ENCODE results near the gene BCL2L1. TPM values are rescaled to one million over a fixed set of nuclear protein-coding genes. Genes with fewer than 3 reads are reported as not detected.

The BCL2L1 gene
- total RNA-seq, 1 experiment from 2014 or later: 226 TPM

GRCh38 chr20:31673435-31673834 lies 49.2 kb downstream of the BCL2L1 start:
- Histone ChIP-seq H3K9ac (ENCODE audit: low read length) (no peak overlapping the region), H3K27me3 (ENCODE audit: insufficient read depth, low read length) (no peaks in the 10 kb centered on the region), H3K79me2 (ENCODE audit: insufficient read depth, low read length) (peaks cover 99% of the 10 kb centered on the region), H3K4me2 (ENCODE audit: low read length) (no peak overlapping the region), H3K4me1 (ENCODE audit: control insufficient read depth in 1 of 2, insufficient read depth in 2 of 2, low read length in 2 of 2) (peaks cover 47 to 93% of the 10 kb centered on the region in 2 experiments), H3K4me3 (replicated peaks in 1 of 2; ENCODE audit: low read depth in 1 of 2, low read length in 2 of 2) (no peak overlapping the region), H4K20me1 (ENCODE audit: insufficient read depth) (no peaks in the 10 kb centered on the region), H3K36me3 (ENCODE audit: control insufficient read depth in 1 of 2, insufficient read depth in 2 of 2, low read length in 2 of 2) (peaks cover 0 to 61% of the 10 kb centered on the region in 2 experiments; a peak in 2 of 4 replicates), H2AFZ (ENCODE audit: low read depth, low read length, poor library complexity, severe bottlenecking) (no peak overlapping the region), H3K9me3 (ENCODE audit: control insufficient read depth in 1 of 2, insufficient read depth in 1 of 2, low read depth in 1 of 2, low read length in 2 of 2) (no peaks in the 10 kb centered on the region), H3K9me2 (ENCODE audit: insufficient read depth) (no peaks in the 10 kb centered on the region), H3K27ac (ENCODE audit: low read depth, low read length) (no peak overlapping the region)
- intact Hi-C loops (cut with micrococcal nuclease): no loop called here
- RAD21 ChIA-PET (ENCODE audit: low non-redundant PET in 1 of 2, low total read pairs in 2 of 2, uncharacterized antibody in 2 of 2, unreplicated experiment in 2 of 2): interaction anchor here in 1 of 2 experiments (0.9 kb wide), 1 partner anchor 50 kb away, joined by 3 read pairs; no protein-coding TSS in a partner anchor
- CTCF ChIA-PET: no interaction called here
- no TSS peak for BruUV-seq (replicated peaks)
- TF ChIP-seq ZFX (IDR thresholded peaks at IDR 0.05): no peak
- TF ChIP-seq JUND (IDR thresholded peaks at IDR 0.05): no peak
- TF ChIP-seq EZH2phosphoT487 (IDR thresholded peaks at IDR 0.05; ENCODE audit: borderline replicate concordance): no peak
- no peak for TF ChIP-seq YY1 (IDR thresholded peaks at IDR 0.05; ENCODE audit: extremely low read depth, insufficient replicate concordance, low read depth, low read length)
- TF ChIP-seq CTCF (IDR thresholded peaks at IDR 0.05 in 2 of 3, conservative IDR thresholded peaks at IDR 0.05 in 1 of 3; ENCODE audit: borderline replicate concordance in 1 of 3, insufficient read depth in 1 of 3, low read depth in 2 of 3, low read length in 2 of 3): no peak
- no peak for TF ChIP-seq RAD21 (IDR thresholded peaks at IDR 0.05; ENCODE audit: low read depth)
- no peak for TF ChIP-seq ZNF274 (IDR thresholded peaks at IDR 0.05; ENCODE audit: low read depth, low read length)
- no peak for TF ChIP-seq ATF3 (IDR thresholded peaks at IDR 0.05)
- no peak for TF ChIP-seq POLR2AphosphoS5 (IDR thresholded peaks at IDR 0.05; ENCODE audit: low read depth, low read length)
- TF ChIP-seq POLR2A (IDR thresholded peaks at IDR 0.05; ENCODE audit: borderline replicate concordance, extremely low read depth, insufficient read depth, insufficient read length): no peak
- TF ChIP-seq EGR1 (IDR thresholded peaks at IDR 0.05; ENCODE audit: low read depth): no peak
- TF ChIP-seq CBX3 (IDR thresholded peaks at IDR 0.05; ENCODE audit: low read depth): no peak
- no peak for TF ChIP-seq TCF7L2 (IDR thresholded peaks at IDR 0.05; ENCODE audit: borderline replicate concordance, extremely low read depth, insufficient read depth, insufficient read length)
- no peak for TF ChIP-seq FOSL1 (IDR thresholded peaks at IDR 0.05; ENCODE audit: low read depth)
- no peak for TF ChIP-seq SP1 (IDR thresholded peaks at IDR 0.05; ENCODE audit: low read depth)
- no peak for TF ChIP-seq SRF (IDR thresholded peaks at IDR 0.05; ENCODE audit: low read depth)
- TF ChIP-seq SIN3A (IDR thresholded peaks at IDR 0.05; ENCODE audit: low read depth): no peak
- no peak for TF ChIP-seq MAX (IDR thresholded peaks at IDR 0.05)
- no peak for TF ChIP-seq ZBTB33 (IDR thresholded peaks at IDR 0.05; ENCODE audit: extremely low read depth, insufficient replicate concordance, low read length)
- ATAC-seq (no peak), DNase-seq (ENCODE audit: low read depth, low spot score) (no peak)
- POLR2A ChIA-PET: no interaction called here

Data from HCT116 (cell line).